ENCODE measurements around the gene C19orf12. TPM values are rescaled to one million over a fixed set of nuclear protein-coding genes. Genes with fewer than 3 reads are reported as not detected.

C19orf12 gene
- total and polyA plus RNA-seq, 2 of the 4 experiments (the other 2 are of a cell fraction) = 16.3 to 24.0 TPM

DNA sequence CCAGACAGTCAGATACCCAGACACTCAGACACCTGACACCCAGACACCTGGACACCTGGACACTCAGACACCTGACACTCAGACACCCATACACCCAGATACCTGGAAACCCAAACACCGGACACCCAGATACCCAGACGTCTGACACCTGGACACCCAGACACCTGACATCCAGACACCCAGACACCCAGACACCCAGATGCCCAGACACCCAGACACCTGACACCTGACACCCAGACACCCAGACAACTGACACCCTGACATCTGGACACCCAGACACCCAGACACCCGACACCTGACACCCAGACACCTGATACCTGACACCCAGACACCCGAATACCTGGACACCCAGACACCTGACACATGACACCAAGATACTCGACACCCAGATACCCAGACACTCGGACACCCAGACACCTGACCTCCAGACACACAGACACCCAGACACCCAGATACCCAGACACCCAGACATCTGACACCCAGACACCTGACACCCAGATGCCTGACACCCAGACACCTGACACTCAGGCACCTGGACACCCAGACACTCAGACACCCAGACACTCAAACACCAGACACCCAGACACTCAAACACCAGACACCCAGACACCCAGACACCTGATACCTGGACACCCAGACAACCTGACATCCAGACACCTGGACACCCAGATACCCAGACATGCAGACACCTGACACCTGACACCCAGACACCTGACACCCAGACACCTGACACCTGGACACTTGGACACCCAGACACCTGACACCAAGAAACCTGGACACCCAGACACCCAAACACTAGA is 19.1 kb downstream of the C19orf12 start:
- ChIA-PET CTCF (no interaction called here), POLR2A (ENCODE audit: unreplicated experiment) (no interaction called here)
- no peaks in the 10 kb centered on the region for H3K36me3 ChIP-seq (ENCODE audit: control insufficient read depth, insufficient read depth, low read length)
- no peaks in the 10 kb centered on the region for H3K27me3 ChIP-seq (ENCODE audit: control insufficient read depth, insufficient read depth, low read length)
- H2BK20ac ChIP-seq (ENCODE audit: low read depth, low read length) = no peak overlapping the region
- no peak overlapping the region for H3K18ac ChIP-seq (ENCODE audit: low read depth, low read length)
- no peak overlapping the region for H2AK5ac ChIP-seq (ENCODE audit: low read depth, low read length)
- H3K9me3 ChIP-seq (ENCODE audit: control insufficient read depth, insufficient read depth, low read length) = peaks cover under 1% of the 10 kb centered on the region; the same call in 1 of the 2 replicates
- no peak overlapping the region for H3K9ac ChIP-seq (ENCODE audit: low read depth, low read length)
- no peak overlapping the region for H3K23ac ChIP-seq (ENCODE audit: low read depth, low read length)
- no peaks in the 10 kb centered on the region for H4K20me1 ChIP-seq (ENCODE audit: insufficient read depth, low read length)
- H2BK5ac ChIP-seq (ENCODE audit: low read depth, low read length, poor library complexity, severe bottlenecking) = no peak overlapping the region
- no peak overlapping the region for H4K8ac ChIP-seq (ENCODE audit: low read depth in 2 of 2, low read length in 2 of 2)
- no peaks in the 10 kb centered on the region; a peak in 1 of 4 replicates for H3K79me1 ChIP-seq (ENCODE audit: low read depth in 1 of 2, low read length in 2 of 2)
- H3K4ac ChIP-seq (ENCODE audit: low read depth, low read length) = no peak overlapping the region
- WGBS, 2 experiments (ENCODE audit: extremely low coverage in 2 of 2, insufficient read length in 1 of 2) = 87% methylated on average over 3 of the region's 6 CpGs; no CpG with 5 or more reads in 1 of the 2 experiments
- no peak overlapping the region for H2AFZ ChIP-seq (replicated peaks; ENCODE audit: low read length, poor library complexity)
- no peak for TF ChIP-seq CEBPB (IDR thresholded peaks at IDR 0.05; ENCODE audit: low read depth, low read length)
- TF ChIP-seq, protein P1, sequence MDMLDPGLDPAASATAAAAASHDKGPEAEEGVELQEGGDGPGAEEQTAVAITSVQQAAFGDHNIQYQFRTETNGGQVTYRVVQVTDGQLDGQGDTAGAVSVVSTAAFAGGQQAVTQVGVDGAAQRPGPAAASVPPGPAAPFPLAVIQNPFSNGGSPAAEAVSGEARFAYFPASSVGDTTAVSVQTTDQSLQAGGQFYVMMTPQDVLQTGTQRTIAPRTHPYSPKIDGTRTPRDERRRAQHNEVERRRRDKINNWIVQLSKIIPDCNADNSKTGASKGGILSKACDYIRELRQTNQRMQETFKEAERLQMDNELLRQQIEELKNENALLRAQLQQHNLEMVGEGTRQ (IDR thresholded peaks at IDR 0.05; ENCODE audit: low read depth, low read length) = no peak
- TF ChIP-seq CHD1 (IDR thresholded peaks at IDR 0.05; ENCODE audit: low read depth, low read length) = no peak
- TF ChIP-seq NFE2L2 (IDR thresholded peaks at IDR 0.05; ENCODE audit: low read depth, low read length) = no peak
- TF ChIP-seq RFX5 (IDR thresholded peaks at IDR 0.05; ENCODE audit: low read depth, low read length) = no peak
- no peak for TF ChIP-seq SMC3 (IDR thresholded peaks at IDR 0.05; ENCODE audit: low read depth, low read length)
- TF ChIP-seq, protein P2, sequence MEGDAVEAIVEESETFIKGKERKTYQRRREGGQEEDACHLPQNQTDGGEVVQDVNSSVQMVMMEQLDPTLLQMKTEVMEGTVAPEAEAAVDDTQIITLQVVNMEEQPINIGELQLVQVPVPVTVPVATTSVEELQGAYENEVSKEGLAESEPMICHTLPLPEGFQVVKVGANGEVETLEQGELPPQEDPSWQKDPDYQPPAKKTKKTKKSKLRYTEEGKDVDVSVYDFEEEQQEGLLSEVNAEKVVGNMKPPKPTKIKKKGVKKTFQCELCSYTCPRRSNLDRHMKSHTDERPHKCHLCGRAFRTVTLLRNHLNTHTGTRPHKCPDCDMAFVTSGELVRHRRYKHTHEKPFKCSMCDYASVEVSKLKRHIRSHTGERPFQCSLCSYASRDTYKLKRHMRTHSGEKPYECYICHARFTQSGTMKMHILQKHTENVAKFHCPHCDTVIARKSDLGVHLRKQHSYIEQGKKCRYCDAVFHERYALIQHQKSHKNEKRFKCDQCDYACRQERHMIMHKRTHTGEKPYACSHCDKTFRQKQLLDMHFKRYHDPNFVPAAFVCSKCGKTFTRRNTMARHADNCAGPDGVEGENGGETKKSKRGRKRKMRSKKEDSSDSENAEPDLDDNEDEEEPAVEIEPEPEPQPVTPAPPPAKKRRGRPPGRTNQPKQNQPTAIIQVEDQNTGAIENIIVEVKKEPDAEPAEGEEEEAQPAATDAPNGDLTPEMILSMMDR (conservative IDR thresholded peaks at IDR 0.05; ENCODE audit: low read depth, low read length) = no peak
- TF ChIP-seq RAD21 (IDR thresholded peaks at IDR 0.05; ENCODE audit: low read length) = no peak
- TF ChIP-seq RCOR1 (IDR thresholded peaks at IDR 0.05; ENCODE audit: insufficient replicate concordance, low read length) = no peak
- no peak for TF ChIP-seq MXI1 (IDR thresholded peaks at IDR 0.05; ENCODE audit: borderline replicate concordance, low read depth, low read length)
- TF ChIP-seq POLR2A (IDR thresholded peaks at IDR 0.05; ENCODE audit: low read depth, low read length) = no peak
- TF ChIP-seq, protein P3, sequence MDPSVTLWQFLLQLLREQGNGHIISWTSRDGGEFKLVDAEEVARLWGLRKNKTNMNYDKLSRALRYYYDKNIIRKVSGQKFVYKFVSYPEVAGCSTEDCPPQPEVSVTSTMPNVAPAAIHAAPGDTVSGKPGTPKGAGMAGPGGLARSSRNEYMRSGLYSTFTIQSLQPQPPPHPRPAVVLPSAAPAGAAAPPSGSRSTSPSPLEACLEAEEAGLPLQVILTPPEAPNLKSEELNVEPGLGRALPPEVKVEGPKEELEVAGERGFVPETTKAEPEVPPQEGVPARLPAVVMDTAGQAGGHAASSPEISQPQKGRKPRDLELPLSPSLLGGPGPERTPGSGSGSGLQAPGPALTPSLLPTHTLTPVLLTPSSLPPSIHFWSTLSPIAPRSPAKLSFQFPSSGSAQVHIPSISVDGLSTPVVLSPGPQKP (IDR thresholded peaks at IDR 0.05; ENCODE audit: borderline replicate concordance, low read depth, low read length) = no peak
- no peak for TF ChIP-seq FOS (IDR thresholded peaks at IDR 0.05; ENCODE audit: low read depth, low read length)
- H3K4me1 ChIP-seq (ENCODE audit: control insufficient read depth, insufficient read depth, low read length) = peaks cover 6% of the 10 kb centered on the region; the same call in 1 of the 2 replicates
- H2AK9ac ChIP-seq (replicated peaks; ENCODE audit: low read depth, low read length, poor library complexity) = no peak overlapping the region
- H3K4me3 ChIP-seq (ENCODE audit: insufficient read depth, low read depth, low read length) = no peak overlapping the region
- intact Hi-C loops (cut with micrococcal nuclease) (no loop called here), in situ Hi-C loops (cut with MboI; ENCODE audit: low sequenced_read_pairs) (no loop called here), dilution Hi-C loops (cut with HindIII; ENCODE audit: low sequenced_read_pairs, unreplicated experiment) (no loop called here)
- no peak overlapping the region for H2BK120ac ChIP-seq (ENCODE audit: low read depth, low read length)
- H3K27ac ChIP-seq (ENCODE audit: insufficient read depth, low read length) = no peak overlapping the region
- no peak overlapping the region for H3K14ac ChIP-seq (replicated peaks; ENCODE audit: low read depth, low read length)
- BruUV-seq (replicated peaks) = no TSS peak
- H2BK15ac ChIP-seq (ENCODE audit: low read depth, low read length) = no peak overlapping the region
- no peak overlapping the region for H4K91ac ChIP-seq (ENCODE audit: insufficient read depth, low read depth, low read length)
- H3K4me2 ChIP-seq (ENCODE audit: low read depth, low read length) = no peak overlapping the region
- H3K56ac ChIP-seq (ENCODE audit: extremely low read depth, insufficient read depth, low read length) = no peak overlapping the region
- no peak for DNase-seq
- no peak for ATAC-seq (ENCODE audit: low read depth)
- H3K9me1 ChIP-seq (ENCODE audit: insufficient read depth, low read length) = peaks cover 2% of the 10 kb centered on the region; the same call in 1 of the 2 replicates
- no peak overlapping the region for H4K5ac ChIP-seq (ENCODE audit: low read depth, low read length)
